Stimulated activated CD8-positive, alpha-beta memory T cell treated with anti-CD3 and anti-CD28 coated beads, Interleukin-15, amount 100 ng/mL, for 48 hours (primary cell): ENCODE results near the gene PNLIPRP1.

ENCODE experiments used
- DNase-seq, 2 donors: peaks; one replicate each; pipeline ENCODE4 v3.0.0-alpha.2; 2020; ENCODE audit warnings: low read depth in 2 of 2

The PNLIPRP1 gene

GRCh38 chr10:116590590-116591444 lies at the start of gene PNLIPRP1:
Gene PNLIPRP1, plus strand, starts transcription at chr10:116590959. Its CDS starts 171 bp downstream, at chr10:116591130.
- no peak for DNase-seq

- DNase-seq, result no peak
Observed at GRCh38 chr10:116542007-116542677, 48.6 kb upstream of the PNLIPRP1 start.

- no peak for DNase-seq
Observed at GRCh38 chr10:116545122-116545521, 45.6 kb upstream of the PNLIPRP1 start.

- no peak for DNase-seq
Observed at GRCh38 chr10:116545756-116546155, 45.0 kb upstream of the PNLIPRP1 start, which contains the start of gene PNLIP. Gene PNLIP, plus strand, starts transcription at chr10:116545931. Its CDS starts 162 bp downstream, at chr10:116546093.

GRCh38 chr10:116548301-116548700 lies 42.5 kb upstream of the PNLIPRP1 start:
- DNase-seq, result no peak

GRCh38 chr10:116553378-116553980 lies 37.3 kb upstream of the PNLIPRP1 start:
- no peak for DNase-seq

- no peak for DNase-seq
Observed at GRCh38 chr10:116554628-116555027, 36.1 kb upstream of the PNLIPRP1 start.

- DNase-seq, result no peak
Observed at GRCh38 chr10:116555880-116556279, 34.9 kb upstream of the PNLIPRP1 start.

GRCh38 chr10:116557305-116557880 lies 33.4 kb upstream of the PNLIPRP1 start:
- DNase-seq, result no peak

GRCh38 chr10:116565534-116565933 lies 25.2 kb upstream of the PNLIPRP1 start:
- DNase-seq, result no peak

GRCh38 chr10:116566932-116567331 lies 23.8 kb upstream of the PNLIPRP1 start:
- no peak for DNase-seq

- DNase-seq, result no peak
Observed at GRCh38 chr10:116567335-116567734, 23.4 kb upstream of the PNLIPRP1 start.

GRCh38 chr10:116574797-116575196 lies 16.0 kb upstream of the PNLIPRP1 start:
- no peak for DNase-seq

GRCh38 chr10:116587878-116588591 lies 2.7 kb upstream of the PNLIPRP1 start:
- no peak for DNase-seq

GRCh38 chr10:116588995-116589394 lies 1.8 kb upstream of the PNLIPRP1 start:
- DNase-seq, result no peak

- DNase-seq, result no peak
Observed at GRCh38 chr10:116589926-116590325, 833 bp upstream of the PNLIPRP1 start.

- no peak for DNase-seq
Observed at GRCh38 chr10:116593139-116593740, 2.5 kb downstream of the PNLIPRP1 start.

- no peak for DNase-seq
Observed at GRCh38 chr10:116594525-116595035, 3.8 kb downstream of the PNLIPRP1 start.

GRCh38 chr10:116596062-116596461 lies 5.3 kb downstream of the PNLIPRP1 start:
- no peak for DNase-seq

- no peak for DNase-seq
Observed at GRCh38 chr10:116597543-116597942, 6.8 kb downstream of the PNLIPRP1 start.

- no peak for DNase-seq
Observed at GRCh38 chr10:116598329-116598728, 7.6 kb downstream of the PNLIPRP1 start.
